MM.1S (cell line): ENCODE data around the gene CFD.

Experiments used
- CTCF ChIP-seq: fragments of 300-600 bp; sonication (generic); IDR thresholded peaks from 2 replicates; pipeline ENCODE4 v1.5.1; 2016; ENCODE audit warnings: antibody characterized with exemption, low read length, mixed read lengths
- EZH2 ChIP-seq: fragments of 300-600 bp; sonication (generic); optimal IDR thresholded peaks from 2 replicates; pipeline ENCODE3; 2017; ENCODE audit warnings: low read depth, mild to moderate bottlenecking, antibody characterized with exemption, low read length, mixed read lengths
- EZH2phosphoT487 ChIP-seq: fragments of 300-600 bp; sonication (generic); IDR thresholded peaks from 2 replicates; pipeline ENCODE4 v1.6.1; 2018; ENCODE audit warnings: antibody characterized with exemption, low read length

- no peak for TF ChIP-seq CTCF
- TF ChIP-seq EZH2, result no peak
- TF ChIP-seq EZH2phosphoT487, result no peak
These were observed 7.9 kb downstream of the CFD start for GRCh38 chr19:867301-867793.
